GM06990 (cell line): ENCODE measurements around the gene HIGD2A.

Source experiments
- DNase-seq: peaks from one replicate; pipeline ENCODE4 v3.0.0-alpha.2; 2011; ENCODE audit not compliant: insufficient read length; ENCODE audit errors: extremely low read depth
- H3K27me3 ChIP-seq: replicated peaks from 2 replicates; pipeline ENCODE4 v1.6.0; 2011; ENCODE audit warnings: low read length; ENCODE audit not compliant: control insufficient read depth, insufficient read depth
- H3K36me3 ChIP-seq: 2 replicates; pipeline ENCODE4 v1.5.1; 2011; ENCODE audit warnings: low read length; ENCODE audit not compliant: control insufficient read depth, insufficient read depth
- H3K4me3 ChIP-seq: replicated peaks from 2 replicates; pipeline ENCODE4 v1.5.1; 2011; ENCODE audit warnings: low read depth, mild to moderate bottlenecking, control low read depth, low read length
- CTCF ChIP-seq: IDR thresholded peaks from 2 replicates; pipeline ENCODE4 v1.5.1; 2011; ENCODE audit warnings: low read length, control low read depth, mild to moderate bottlenecking, inconsistent platforms; ENCODE audit not compliant: insufficient read depth, poor library complexity, severe bottlenecking

HIGD2A gene

GRCh38 chr5:176388444-176389134 is at the start of gene HIGD2A, which contains the start of gene NOP16:
HIGD2A (plus strand) TSS chr5:176388751; CDS start chr5:176388820, 69 bp downstream.
NOP16 (minus strand) TSS chr5:176388598; CDS start chr5:176388539, 59 bp downstream.
- H3K27me3 ChIP-seq, result no peaks in the 10 kb centered on the region
- no peak for TF ChIP-seq CTCF
- peaks cover 21% of the 10 kb centered on the region for H3K36me3 ChIP-seq
- peak; percentile 96 for DNase-seq
- peak within 1 kb of the TSS; percentile 100 for H3K4me3 ChIP-seq

- Histone ChIP-seq H3K27me3 (no peaks in the 10 kb centered on the region), H3K4me3 (no peak overlapping the region), H3K36me3 (peaks cover 2% of the 10 kb centered on the region)
- no peak for DNase-seq
- no peak for TF ChIP-seq CTCF
These were observed 49.2 kb upstream of the HIGD2A start for GRCh38 chr5:176339304-176339703.

GRCh38 chr5:176341325-176342157 is 47.0 kb upstream of the HIGD2A start:
- DNase-seq, result no peak
- H3K4me3 ChIP-seq, result no peak overlapping the region
- H3K36me3 ChIP-seq, result peaks cover 6% of the 10 kb centered on the region

GRCh38 chr5:176342158-176342483 is 46.4 kb upstream of the HIGD2A start:
- no peaks in the 10 kb centered on the region for H3K27me3 ChIP-seq
- H3K4me3 ChIP-seq, result no peak overlapping the region
- DNase-seq, result no peak
- peaks cover 7% of the 10 kb centered on the region for H3K36me3 ChIP-seq
- TF ChIP-seq CTCF, result no peak

More at GRCh38 chr5:176341325-176342157, 47.0 kb upstream of the HIGD2A start:
- no peak for TF ChIP-seq CTCF
- no peaks in the 10 kb centered on the region for H3K27me3 ChIP-seq

- peaks cover 9% of the 10 kb centered on the region for H3K36me3 ChIP-seq
- no peaks in the 10 kb centered on the region for H3K27me3 ChIP-seq
- TF ChIP-seq CTCF, result no peak
- DNase-seq, result no peak
- no peak overlapping the region for H3K4me3 ChIP-seq
These were observed 45.6 kb upstream of the HIGD2A start for GRCh38 chr5:176342766-176343458.
